ENCODE data around the gene HAPLN2.

Gene HAPLN2

GRCh38 chr1:156618853-156619581 lies at the start of gene HAPLN2:
Gene HAPLN2 (plus strand): TSS chr1:156619415. CDS start chr1:156623491, 4,076 bp downstream.
- DNase-seq (ENCODE audit: low read depth) = peak; percentile 42

GRCh38 chr1:156571261-156571852 lies 47.9 kb upstream of the HAPLN2 start:
- peak; percentile 90 for DNase-seq (ENCODE audit: low read depth)

GRCh38 chr1:156571919-156572662 lies 47.1 kb upstream of the HAPLN2 start, which contains the start of gene IQGAP3:
Gene IQGAP3 (minus strand): TSS chr1:156572565. CDS start chr1:156572529, 36 bp downstream.
- DNase-seq (ENCODE audit: low read depth) = peak; percentile 86

GRCh38 chr1:156572663-156573018 lies 46.6 kb upstream of the HAPLN2 start:
- no peak for DNase-seq (ENCODE audit: low read depth)

GRCh38 chr1:156574039-156574633 lies 45.1 kb upstream of the HAPLN2 start:
- no peak for DNase-seq (ENCODE audit: low read depth)

- no peak for DNase-seq (ENCODE audit: low read depth)
Measured at GRCh38 chr1:156577550-156577949, 41.7 kb upstream of the HAPLN2 start.

GRCh38 chr1:156578055-156578454 lies 41.2 kb upstream of the HAPLN2 start:
- DNase-seq (ENCODE audit: low read depth) = no peak

GRCh38 chr1:156579472-156579871 lies 39.7 kb upstream of the HAPLN2 start, which contains the start of gene TTC24:
Gene TTC24 (plus strand): TSS chr1:156579723. CDS start chr1:156581365, 1,642 bp downstream.
- no peak for DNase-seq (ENCODE audit: low read depth)

GRCh38 chr1:156581661-156582387 lies 37.4 kb upstream of the HAPLN2 start:
- DNase-seq (ENCODE audit: low read depth) = no peak

GRCh38 chr1:156582388-156583017 lies 36.7 kb upstream of the HAPLN2 start:
- no peak for DNase-seq (ENCODE audit: low read depth)

- DNase-seq (ENCODE audit: low read depth) = peak; percentile 88
Measured at GRCh38 chr1:156583821-156584622, 35.2 kb upstream of the HAPLN2 start.

GRCh38 chr1:156584813-156585212 lies 34.4 kb upstream of the HAPLN2 start:
- peak; percentile 31 for DNase-seq (ENCODE audit: low read depth)

GRCh38 chr1:156586323-156586722 lies 32.9 kb upstream of the HAPLN2 start:
- DNase-seq (ENCODE audit: low read depth) = no peak

- DNase-seq (ENCODE audit: low read depth) = no peak
Measured at GRCh38 chr1:156586892-156587477, 32.2 kb upstream of the HAPLN2 start.

GRCh38 chr1:156587927-156588326 lies 31.3 kb upstream of the HAPLN2 start:
- DNase-seq (ENCODE audit: low read depth) = peak; percentile 22

GRCh38 chr1:156589546-156589945 lies 29.7 kb upstream of the HAPLN2 start:
- no peak for DNase-seq (ENCODE audit: low read depth)

GRCh38 chr1:156590326-156591180 lies 28.7 kb upstream of the HAPLN2 start:
- no peak for DNase-seq (ENCODE audit: low read depth)

- DNase-seq (ENCODE audit: low read depth) = no peak
Measured at GRCh38 chr1:156591181-156591431, 28.1 kb upstream of the HAPLN2 start.

- DNase-seq (ENCODE audit: low read depth) = peak; percentile 80
Measured at GRCh38 chr1:156591432-156592157, 27.6 kb upstream of the HAPLN2 start, which contains the start of gene NAXE. Gene NAXE (plus strand): TSS chr1:156591776. CDS start chr1:156591805, 29 bp downstream.

Data from ELR (cell line).